NB4 (cell line): ENCODE results near the gene PTGIS.
A peak's percentile ranks its signal among the peaks of the same experiment; 100 is the strongest.

Source experiments
- DNase-seq: peaks from one replicate; pipeline ENCODE4 v3.0.0; 2010; ENCODE audit warnings: low read depth
- H3K4me3 ChIP-seq: one replicate; pipeline ENCODE4 v1.5.1; 2011; ENCODE audit warnings: mild to moderate bottlenecking, low read depth, low read length, moderate library complexity
- MYC ChIP-seq: IDR thresholded peaks from 2 replicates; pipeline ENCODE4 v1.6.1; 2011; ENCODE audit warnings: low read depth, low read length
- POLR2A ChIP-seq: IDR thresholded peaks from 2 replicates; pipeline ENCODE4 v1.6.1; 2011; ENCODE audit warnings: mild to moderate bottlenecking; ENCODE audit not compliant: insufficient read length; ENCODE audit errors: extremely low read depth
- TF ChIP-seq, protein P1 (sequence below): IDR thresholded peaks from one replicate; pipeline ENCODE4 v1.5.1; 2012; ENCODE audit warnings: low read depth, low read length
- TF ChIP-seq, protein P2 (sequence below): IDR thresholded peaks from 2 replicates; pipeline ENCODE4 v1.6.1; 2011; ENCODE audit warnings: low read depth, low read length

The PTGIS gene

DNA sequence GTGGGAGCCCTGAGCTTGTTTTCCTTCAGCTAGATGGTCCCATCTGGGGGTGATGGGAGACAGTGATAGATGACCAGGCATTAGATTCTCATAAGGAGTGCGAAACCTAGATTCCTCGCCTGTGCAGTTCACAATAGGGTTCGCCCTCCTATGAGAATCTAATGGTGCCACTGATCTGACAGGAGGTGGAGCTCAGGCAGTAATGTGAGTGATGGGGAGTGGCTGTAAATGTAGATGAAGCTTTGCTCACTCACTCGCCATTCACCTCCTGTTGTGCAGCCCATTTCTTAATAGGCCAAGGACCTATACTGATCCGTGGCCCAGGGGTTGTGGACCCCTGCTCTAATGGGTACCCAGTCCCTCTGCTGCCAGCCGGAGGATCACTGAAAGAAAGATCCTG, 64.8 kb downstream of the PTGIS start:
- no peak overlapping the region for H3K4me3 ChIP-seq
- no peak for DNase-seq
- TF ChIP-seq, protein P1, sequence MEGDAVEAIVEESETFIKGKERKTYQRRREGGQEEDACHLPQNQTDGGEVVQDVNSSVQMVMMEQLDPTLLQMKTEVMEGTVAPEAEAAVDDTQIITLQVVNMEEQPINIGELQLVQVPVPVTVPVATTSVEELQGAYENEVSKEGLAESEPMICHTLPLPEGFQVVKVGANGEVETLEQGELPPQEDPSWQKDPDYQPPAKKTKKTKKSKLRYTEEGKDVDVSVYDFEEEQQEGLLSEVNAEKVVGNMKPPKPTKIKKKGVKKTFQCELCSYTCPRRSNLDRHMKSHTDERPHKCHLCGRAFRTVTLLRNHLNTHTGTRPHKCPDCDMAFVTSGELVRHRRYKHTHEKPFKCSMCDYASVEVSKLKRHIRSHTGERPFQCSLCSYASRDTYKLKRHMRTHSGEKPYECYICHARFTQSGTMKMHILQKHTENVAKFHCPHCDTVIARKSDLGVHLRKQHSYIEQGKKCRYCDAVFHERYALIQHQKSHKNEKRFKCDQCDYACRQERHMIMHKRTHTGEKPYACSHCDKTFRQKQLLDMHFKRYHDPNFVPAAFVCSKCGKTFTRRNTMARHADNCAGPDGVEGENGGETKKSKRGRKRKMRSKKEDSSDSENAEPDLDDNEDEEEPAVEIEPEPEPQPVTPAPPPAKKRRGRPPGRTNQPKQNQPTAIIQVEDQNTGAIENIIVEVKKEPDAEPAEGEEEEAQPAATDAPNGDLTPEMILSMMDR, result no peak
- TF ChIP-seq MYC, result no peak
- TF ChIP-seq POLR2A, result no peak
- TF ChIP-seq, protein P2, sequence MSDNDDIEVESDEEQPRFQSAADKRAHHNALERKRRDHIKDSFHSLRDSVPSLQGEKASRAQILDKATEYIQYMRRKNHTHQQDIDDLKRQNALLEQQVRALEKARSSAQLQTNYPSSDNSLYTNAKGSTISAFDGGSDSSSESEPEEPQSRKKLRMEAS, result no peak

- DNase-seq, result peak; percentile 47
- TF ChIP-seq POLR2A (no peak), MYC (no peak)
- TF ChIP-seq, protein P1, result no peak
- TF ChIP-seq, protein P2, result no peak
- H3K4me3 ChIP-seq, result no peak overlapping the region
Observed at GRCh38 chr20:49501917-49502316, 66.0 kb downstream of the PTGIS start.

- TF ChIP-seq, protein P2, result no peak
- no peak for TF ChIP-seq POLR2A
- TF ChIP-seq, protein P1, result no peak
- TF ChIP-seq MYC, result no peak
- DNase-seq, result no peak
- no peak overlapping the region for H3K4me3 ChIP-seq
Observed at GRCh38 chr20:49497398-49497669, 70.6 kb downstream of the PTGIS start.

DNA sequence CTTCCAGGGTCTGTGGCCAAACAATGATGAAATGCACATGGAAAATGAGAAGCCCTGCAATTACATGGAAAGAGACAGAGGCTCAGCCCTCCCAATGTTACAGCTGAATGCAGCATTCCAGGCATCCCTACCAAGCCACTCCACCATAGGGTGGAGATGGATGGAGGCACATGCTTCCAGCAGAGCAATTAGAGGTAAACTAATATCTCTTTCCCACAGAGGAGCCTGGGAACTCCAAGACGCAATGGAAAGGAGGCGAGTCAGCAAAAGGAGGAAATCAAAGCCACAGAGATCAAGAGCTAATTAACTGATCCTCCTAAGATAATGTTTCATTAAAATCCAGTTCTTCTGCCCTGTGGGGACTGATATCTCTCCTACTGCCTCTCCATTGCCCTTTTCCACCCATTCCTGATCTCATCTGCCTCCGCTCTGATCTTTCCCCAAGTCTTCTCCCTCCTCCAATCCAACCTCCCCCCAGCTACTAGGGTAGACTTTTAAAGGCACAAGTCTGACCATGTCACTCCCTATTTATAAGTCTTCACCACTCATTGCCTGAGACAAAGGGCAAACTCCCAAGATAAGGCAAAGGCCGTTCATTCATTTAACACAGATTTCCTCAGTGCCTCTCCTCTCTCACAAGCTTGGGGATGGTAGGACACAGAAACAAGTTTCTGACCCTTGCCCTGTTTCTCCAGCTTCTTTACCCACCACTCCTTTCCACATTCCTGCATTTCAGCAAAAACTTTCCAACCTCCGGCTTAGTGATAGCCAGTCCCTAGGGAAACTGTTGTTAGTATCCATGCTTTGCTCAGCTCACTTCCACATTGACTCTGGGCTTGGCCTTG, 71.2 kb downstream of the PTGIS start:
- DNase-seq, result no peak
- TF ChIP-seq, protein P2, result no peak
- TF ChIP-seq MYC (no peak), POLR2A (no peak)
- TF ChIP-seq, protein P1, result no peak
- no peak overlapping the region for H3K4me3 ChIP-seq

- TF ChIP-seq, protein P1, result no peak
- TF ChIP-seq MYC (no peak), POLR2A (no peak)
- TF ChIP-seq, protein P2, result no peak
- DNase-seq, result no peak
- no peak overlapping the region for H3K4me3 ChIP-seq
Observed at GRCh38 chr20:49496043-49496442, 71.9 kb downstream of the PTGIS start.
